ENCODE measurements around the gene DTD2. TPM values are rescaled to one million over a fixed set of nuclear protein-coding genes. Genes with fewer than 3 reads are reported as not detected.
"Not testable (repeated sequence)": the region's sequence is repeated elsewhere in the genome, so short reads cannot be mapped to it uniquely, and the experiment has no call there.

Gene DTD2
- total RNA-seq, result 10 to 100 TPM; 32.2 to 33.7 TPM

DNA sequence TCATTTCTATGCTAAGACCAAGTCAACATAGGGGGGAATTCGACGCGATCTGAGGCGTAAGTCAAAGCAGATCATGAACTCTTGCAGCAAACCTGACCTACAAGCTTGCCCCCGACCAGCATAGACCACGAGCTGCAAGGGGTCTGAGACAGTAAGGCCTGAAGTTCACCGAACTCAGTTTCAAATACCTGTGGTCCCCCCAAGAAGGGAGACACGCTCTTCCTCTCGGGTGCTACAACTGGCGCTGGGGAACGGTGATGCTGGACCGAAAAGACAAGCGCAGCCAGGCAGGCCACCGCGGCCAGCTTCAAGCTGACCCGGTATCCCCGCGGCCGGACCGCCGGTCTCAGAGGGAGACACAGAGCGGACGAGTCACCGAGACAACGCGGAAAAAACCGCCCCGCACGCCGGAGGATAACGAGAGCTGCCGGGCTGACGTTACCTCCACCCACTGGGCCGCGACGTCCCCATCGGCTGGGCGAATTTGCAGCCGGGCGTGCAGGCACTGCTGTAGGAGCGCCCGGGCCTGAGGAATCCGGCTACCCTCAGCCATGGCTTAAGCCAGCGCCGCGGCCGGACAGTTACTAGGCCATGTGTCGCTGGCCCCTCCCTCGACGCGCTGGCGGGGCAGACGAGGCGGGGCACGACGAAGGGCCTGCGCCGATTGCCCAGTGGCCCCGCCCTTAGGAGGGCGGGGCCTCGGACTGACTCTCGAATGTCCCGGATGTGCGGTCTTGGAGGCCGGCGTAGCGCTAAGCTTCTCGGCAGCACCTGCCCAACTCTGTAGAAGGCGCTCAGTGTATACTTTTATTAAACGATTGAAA is at the start of gene DTD2:
Gene DTD2, minus strand, starts transcription at position 666 of the 824 bp plus-strand sequence. Its CDS starts 113 bp downstream, at position 553.
- peak within 1 kb of the TSS; percentile 98 for H3K4me3 Mint-ChIP-seq
- H3K27me3 Mint-ChIP-seq, result no peaks in the 10 kb centered on the region

DNA sequence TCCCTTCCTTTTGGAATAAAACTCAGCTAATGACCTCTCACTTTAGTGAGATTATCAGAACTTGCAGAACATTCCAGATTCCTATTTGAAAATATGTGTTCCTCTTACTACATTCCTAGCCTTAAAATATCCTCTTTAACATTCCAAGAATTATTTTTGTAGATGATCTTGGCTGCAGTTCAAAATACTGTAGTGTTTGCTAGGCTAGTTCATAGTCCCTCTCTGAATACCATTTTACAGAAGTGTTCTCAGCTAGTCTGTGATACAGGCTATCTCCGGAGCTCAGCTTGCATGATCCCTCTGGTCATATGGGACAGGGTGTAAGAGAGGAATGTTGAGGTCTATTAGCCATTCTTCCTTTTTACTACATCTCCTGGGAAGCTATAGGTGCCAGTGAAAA is 48.1 kb upstream of the DTD2 start:
- Mint-ChIP-seq H3K27me3 (no peaks in the 10 kb centered on the region), H3K9me3 (no peaks in the 10 kb centered on the region), H3K4me3 (no peak overlapping the region), H3K4me1 (no peaks in the 10 kb centered on the region), H3K36me3 (no peaks in the 10 kb centered on the region), H3K27ac (no peak overlapping the region)
- DNase-seq, result no peak

More for the DNA sequence above, at the start of gene DTD2:
- peaks cover 7% of the 10 kb centered on the region for H3K36me3 Mint-ChIP-seq
- peak within 1 kb of the TSS; percentile 95 for H3K27ac Mint-ChIP-seq
- H3K4me1 Mint-ChIP-seq, result peaks cover 25% of the 10 kb centered on the region
- DNase-seq, result peak; percentile 90
- H3K9me3 Mint-ChIP-seq, result no peaks in the 10 kb centered on the region

DNA sequence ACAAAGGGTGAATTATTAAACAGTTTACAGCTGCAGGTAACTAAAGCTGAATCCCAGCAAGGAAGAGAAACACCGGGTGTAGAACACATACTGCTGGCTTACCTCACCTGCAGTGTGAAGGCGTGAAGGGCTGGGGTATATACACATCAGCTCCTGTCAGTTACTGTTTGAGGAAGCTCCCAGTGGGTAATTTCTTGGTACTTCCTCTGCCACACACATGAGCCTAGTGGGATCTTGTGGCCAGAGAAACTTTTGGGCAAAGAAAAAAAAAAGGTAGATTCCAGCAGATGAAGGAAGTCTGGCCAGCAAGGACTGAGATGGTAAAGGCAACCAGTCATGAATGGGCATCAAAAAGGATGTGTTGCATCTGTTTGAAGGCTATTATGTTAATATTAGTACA is 44.6 kb upstream of the DTD2 start:
- no peak overlapping the region for H3K27ac Mint-ChIP-seq
- peaks cover 5% of the 10 kb centered on the region for H3K9me3 Mint-ChIP-seq
- no peaks in the 10 kb centered on the region for H3K4me1 Mint-ChIP-seq
- no peak overlapping the region for H3K4me3 Mint-ChIP-seq
- peaks cover 4% of the 10 kb centered on the region for H3K27me3 Mint-ChIP-seq
- DNase-seq, result no peak
- no peaks in the 10 kb centered on the region for H3K36me3 Mint-ChIP-seq

DNA sequence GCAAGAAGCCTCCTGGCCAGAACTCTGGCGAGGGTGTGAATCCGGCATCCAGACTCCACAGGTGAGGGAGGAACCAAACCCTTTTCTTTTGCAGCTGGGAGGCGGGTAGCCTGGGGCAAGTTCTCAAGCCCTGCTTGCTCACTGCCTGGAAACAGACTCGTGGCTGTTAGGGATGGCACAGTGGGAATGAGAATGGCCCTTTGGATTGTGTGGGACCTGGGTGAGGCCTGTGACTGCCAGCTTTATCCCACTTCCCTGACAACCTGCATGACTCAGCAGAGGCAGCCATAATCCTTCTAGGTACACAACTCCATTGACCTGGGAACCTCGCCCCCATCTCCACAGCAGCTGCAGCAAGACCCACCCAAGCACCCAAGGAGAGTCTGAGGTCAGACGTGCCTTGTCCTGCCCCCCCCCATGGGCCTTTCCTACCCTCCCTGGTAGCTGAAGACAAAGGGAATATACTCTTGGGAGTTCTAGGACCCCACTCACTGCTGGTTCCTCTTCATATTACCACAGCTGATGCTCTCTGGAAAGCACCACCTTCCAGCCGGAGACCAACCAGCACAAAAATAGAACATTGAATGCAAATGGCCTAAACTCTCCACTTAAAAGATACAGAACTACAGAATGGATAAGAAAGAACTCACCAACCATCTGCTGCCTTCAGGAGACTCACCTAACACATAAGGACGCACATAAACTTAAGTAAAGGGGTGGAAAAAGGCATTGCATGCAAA is 35.6 kb upstream of the DTD2 start:
- Mint-ChIP-seq H3K36me3 (no peaks in the 10 kb centered on the region), H3K27me3 (peaks cover 25% of the 10 kb centered on the region), H3K9me3 (peaks cover 4% of the 10 kb centered on the region), H3K27ac (peak overlapping the region; percentile 47), H3K4me1 (no peaks in the 10 kb centered on the region), H3K4me3 (no peak overlapping the region)
- DNase-seq, result no peak

DNA sequence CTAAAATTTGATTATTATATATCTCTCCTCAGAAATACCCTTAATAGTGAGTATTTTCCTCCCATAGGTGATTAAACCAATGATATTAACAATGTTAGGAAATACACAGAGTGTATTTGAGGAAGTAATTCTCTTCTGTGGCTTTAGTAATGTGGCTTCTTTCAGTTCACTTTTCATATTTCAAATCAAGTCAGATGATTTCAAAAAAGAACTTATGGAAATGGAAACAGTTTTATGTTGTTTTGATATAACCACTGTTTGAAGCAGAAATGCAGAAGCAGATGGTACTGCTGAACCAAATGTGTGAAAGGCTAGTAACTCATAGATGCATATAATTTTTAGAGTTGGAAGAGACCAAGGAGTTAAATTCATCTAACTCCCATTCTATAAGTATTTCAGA is 32.4 kb upstream of the DTD2 start:
- Mint-ChIP-seq H3K27me3 (peaks cover 7% of the 10 kb centered on the region), H3K9me3 (no peaks in the 10 kb centered on the region), H3K27ac (no peak overlapping the region), H3K4me3 (no peak overlapping the region), H3K4me1 (no peaks in the 10 kb centered on the region), H3K36me3 (no peaks in the 10 kb centered on the region)
- no peak for DNase-seq

DNA sequence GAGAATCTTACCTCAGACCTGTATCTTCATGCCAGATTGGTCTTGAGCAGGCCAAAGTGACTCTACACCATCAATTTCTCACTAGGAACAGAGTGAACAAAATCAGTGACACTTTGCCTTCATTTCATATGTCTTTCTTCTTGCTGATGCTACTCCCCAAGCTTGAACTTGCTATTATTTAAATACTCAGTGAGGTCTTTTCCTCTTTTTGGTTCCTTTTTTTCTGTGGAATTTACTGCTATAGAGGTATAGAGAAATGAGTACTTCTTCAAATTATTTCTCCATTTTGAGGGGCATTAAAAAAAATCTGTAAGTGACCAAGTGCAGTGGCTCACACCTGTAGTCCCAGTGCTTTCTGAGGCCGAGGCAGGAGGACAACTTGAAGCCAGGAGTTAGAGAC is 30.6 kb upstream of the DTD2 start, which contains the start of gene GPR33:
Gene GPR33, minus strand, starts transcription at position 154 of the 400 bp plus-strand sequence. CDS start 4,074 bp downstream, outside the sequence.
- no peak for DNase-seq
- H3K27me3 Mint-ChIP-seq, result peaks cover 1% of the 10 kb centered on the region
- no peaks in the 10 kb centered on the region for H3K9me3 Mint-ChIP-seq
- H3K4me1 Mint-ChIP-seq, result no peaks in the 10 kb centered on the region
- no peak within 1 kb of the TSS for H3K27ac Mint-ChIP-seq
- no peaks in the 10 kb centered on the region for H3K36me3 Mint-ChIP-seq
- no peak within 1 kb of the TSS for H3K4me3 Mint-ChIP-seq

DNA sequence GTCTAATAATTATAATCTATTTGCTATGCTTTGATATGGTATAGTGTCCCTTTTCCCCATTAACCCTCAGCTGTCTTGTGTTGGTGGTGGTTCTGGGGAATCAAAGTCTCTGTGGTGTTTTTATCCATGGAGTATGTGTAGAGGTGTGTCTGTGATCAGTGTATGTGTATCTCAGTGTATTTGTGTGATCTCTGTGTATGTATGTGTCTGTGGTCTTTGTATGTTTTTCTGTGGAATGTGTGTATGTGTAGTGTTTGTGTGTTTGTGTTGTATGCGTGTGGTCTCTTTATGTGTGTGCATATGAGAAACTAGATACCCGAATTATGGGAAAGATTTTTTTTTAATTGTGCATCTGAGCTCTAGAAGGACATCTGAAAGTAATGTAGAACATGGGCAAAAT is 29.5 kb upstream of the DTD2 start:
- H3K4me1 Mint-ChIP-seq, result no peaks in the 10 kb centered on the region
- H3K4me3 Mint-ChIP-seq, result no peak overlapping the region

DNA sequence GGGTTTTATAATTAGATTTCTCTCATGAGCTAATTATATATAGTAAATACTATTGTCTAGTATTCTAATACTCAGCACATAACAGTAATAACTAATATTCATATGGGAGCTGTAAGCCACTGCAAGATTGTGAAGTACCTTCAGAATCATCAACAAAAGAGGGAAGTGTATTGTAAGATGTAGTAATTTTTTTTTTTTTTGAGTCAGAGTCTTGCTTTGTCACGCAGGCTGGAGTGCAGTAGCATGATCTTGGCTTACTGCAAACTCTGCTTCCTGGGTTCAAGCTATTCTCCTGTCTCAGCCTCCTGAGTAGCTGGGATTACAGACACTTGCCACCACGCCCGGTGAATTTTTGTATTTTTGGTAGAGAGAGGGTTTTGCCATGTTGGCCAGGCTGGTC is 27.4 kb upstream of the DTD2 start:
- H3K4me1 Mint-ChIP-seq, result no peaks in the 10 kb centered on the region
- H3K27me3 Mint-ChIP-seq, result peaks cover 7% of the 10 kb centered on the region
- DNase-seq, result no peak
- no peak overlapping the region for H3K4me3 Mint-ChIP-seq
- no peaks in the 10 kb centered on the region for H3K36me3 Mint-ChIP-seq
- no peaks in the 10 kb centered on the region for H3K9me3 Mint-ChIP-seq
- H3K27ac Mint-ChIP-seq, result no peak overlapping the region

More for the DNA sequence above, 29.5 kb upstream of the DTD2 start:
- Mint-ChIP-seq H3K9me3 (no peaks in the 10 kb centered on the region), H3K27me3 (no peaks in the 10 kb centered on the region), H3K27ac (no peak overlapping the region), H3K36me3 (no peaks in the 10 kb centered on the region)
- no peak for DNase-seq

DNA sequence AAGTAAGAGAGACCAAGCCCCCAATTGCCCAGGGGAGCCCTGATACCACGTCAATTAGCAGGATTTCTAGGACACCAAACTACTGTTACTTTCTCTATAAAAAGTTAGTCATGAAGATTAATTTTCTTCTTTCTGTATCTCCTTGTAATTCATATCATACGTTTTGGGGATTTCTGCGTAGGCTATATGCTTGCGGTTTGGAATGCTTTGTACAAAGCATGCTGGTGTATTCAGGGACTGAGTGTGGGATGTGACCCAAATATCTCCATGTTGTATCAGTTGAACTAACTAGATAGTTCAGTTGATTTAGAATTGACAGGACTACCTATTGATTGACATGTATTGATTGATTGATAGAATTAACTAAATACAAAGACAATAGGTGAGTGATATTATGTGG is 22.9 kb upstream of the DTD2 start:
- H3K4me3 Mint-ChIP-seq, result no peak overlapping the region
- peaks cover 13% of the 10 kb centered on the region for H3K27me3 Mint-ChIP-seq
- no peaks in the 10 kb centered on the region for H3K4me1 Mint-ChIP-seq
- no peak for DNase-seq
- no peak overlapping the region for H3K27ac Mint-ChIP-seq
- no peaks in the 10 kb centered on the region for H3K36me3 Mint-ChIP-seq
- no peaks in the 10 kb centered on the region for H3K9me3 Mint-ChIP-seq

DNA sequence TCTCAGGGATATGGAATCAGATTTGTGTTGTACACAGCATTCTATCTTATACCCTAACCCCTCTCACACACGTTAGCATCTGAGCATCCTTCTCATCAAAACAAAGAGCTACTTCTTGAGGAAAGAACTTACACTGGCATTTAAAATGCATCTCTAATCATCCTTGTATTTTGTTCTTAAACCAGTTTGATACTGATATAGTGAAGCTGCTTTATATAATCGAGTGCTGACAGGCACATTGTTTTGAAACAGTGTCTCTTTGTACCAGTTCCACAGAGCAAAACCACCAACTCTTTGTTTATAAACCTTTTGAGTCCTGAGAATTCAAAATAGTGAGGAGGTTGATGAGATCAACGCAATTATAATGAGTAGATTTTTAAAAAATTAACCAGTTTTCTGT is 21.7 kb upstream of the DTD2 start:
- peaks cover under 1% of the 10 kb centered on the region for H3K9me3 Mint-ChIP-seq

DNA sequence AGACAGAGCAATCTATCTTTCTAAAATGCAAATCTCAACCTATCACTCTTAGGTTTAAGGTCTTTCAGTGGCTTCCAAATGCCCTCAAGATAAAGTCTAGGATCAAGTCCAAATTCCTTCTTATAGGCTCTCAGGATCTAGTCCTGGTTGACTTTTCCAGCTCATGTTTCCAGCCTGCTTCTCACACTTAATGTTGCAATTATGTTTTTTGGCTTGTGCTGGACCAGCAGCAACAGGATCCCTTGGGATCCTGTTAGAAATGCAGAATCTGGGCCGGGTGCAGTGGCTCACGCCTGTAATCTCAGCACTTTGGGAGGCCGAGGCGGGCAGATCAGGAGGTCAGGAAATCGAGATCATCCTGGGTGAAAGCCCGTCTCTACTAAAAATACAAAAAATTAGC is 19.9 kb upstream of the DTD2 start:
- Mint-ChIP-seq H3K9me3 (peaks cover 3% of the 10 kb centered on the region), H3K4me1 (no peaks in the 10 kb centered on the region), H3K36me3 (no peaks in the 10 kb centered on the region), H3K27me3 (peaks cover 13% of the 10 kb centered on the region), H3K27ac (no peak overlapping the region), H3K4me3 (no peak overlapping the region)
- no peak for DNase-seq

More for the DNA sequence above, 21.7 kb upstream of the DTD2 start:
- no peak overlapping the region for H3K4me3 Mint-ChIP-seq
- H3K27ac Mint-ChIP-seq, result no peak overlapping the region
- DNase-seq, result no peak
- H3K27me3 Mint-ChIP-seq, result peaks cover 13% of the 10 kb centered on the region
- H3K4me1 Mint-ChIP-seq, result no peaks in the 10 kb centered on the region
- H3K36me3 Mint-ChIP-seq, result no peaks in the 10 kb centered on the region

DNA sequence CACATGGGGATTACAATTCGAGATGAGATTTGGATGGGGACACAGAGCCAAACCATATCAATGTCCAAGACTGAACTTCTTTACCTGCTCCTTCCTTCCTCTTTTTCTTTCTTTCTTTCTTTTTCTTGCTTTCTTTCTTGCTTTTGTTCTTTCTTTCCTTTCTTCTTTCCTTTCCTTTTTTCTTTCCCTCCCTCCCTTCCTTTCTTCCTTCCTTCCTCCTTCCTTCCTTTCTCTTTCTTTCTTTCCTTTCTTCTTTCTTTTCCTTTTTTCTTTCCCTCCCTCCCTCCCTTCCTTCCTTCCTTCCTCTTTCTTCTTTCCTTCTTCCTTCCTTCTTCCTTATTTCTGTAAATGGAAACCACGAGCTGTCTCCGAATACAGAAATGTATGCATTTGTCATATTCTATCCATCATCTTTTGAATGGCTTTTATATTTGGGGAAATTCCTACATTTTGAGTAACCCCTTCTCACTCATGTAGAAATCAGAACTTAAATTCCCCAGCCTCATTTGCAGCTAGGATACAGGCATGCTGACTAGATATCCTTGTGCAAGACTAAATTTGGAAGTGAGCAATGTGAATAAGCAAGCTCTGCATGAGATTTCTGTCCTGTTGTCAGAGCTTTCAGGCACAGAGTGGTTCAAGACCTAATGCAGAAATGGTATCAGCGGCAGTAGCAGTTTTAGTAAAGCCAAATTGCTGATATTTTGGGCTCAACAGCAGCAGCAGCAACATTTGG is 19.0 kb upstream of the DTD2 start:
- H3K27ac Mint-ChIP-seq, result no peak overlapping the region
- no peaks in the 10 kb centered on the region for H3K36me3 Mint-ChIP-seq
- no peak for DNase-seq
- no peak overlapping the region for H3K4me3 Mint-ChIP-seq
- H3K9me3 Mint-ChIP-seq, result peaks cover 3% of the 10 kb centered on the region
- H3K27me3 Mint-ChIP-seq, result peaks cover 13% of the 10 kb centered on the region
- no peaks in the 10 kb centered on the region for H3K4me1 Mint-ChIP-seq

DNA sequence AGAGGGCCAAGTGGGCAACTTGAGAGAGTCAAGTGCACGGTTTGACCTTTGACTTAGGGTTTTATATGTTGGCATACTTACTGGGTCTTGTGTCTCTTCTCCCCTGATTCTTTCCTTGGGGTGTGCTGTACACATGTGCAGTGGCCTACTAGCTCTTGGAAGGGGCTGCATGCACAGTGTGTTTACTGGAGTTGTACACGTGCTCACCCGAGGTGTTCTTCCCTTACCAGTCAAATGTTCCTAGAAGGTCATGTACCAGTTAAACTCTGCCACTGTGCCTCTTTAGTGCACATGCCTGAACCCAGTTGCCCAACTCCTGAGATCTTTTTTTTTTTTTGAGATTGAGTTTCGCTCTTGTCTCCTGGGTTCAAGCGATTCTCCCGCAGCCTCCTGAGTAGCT is 9.2 kb upstream of the DTD2 start:
- no peaks in the 10 kb centered on the region for H3K9me3 Mint-ChIP-seq
- no peaks in the 10 kb centered on the region for H3K27me3 Mint-ChIP-seq
- DNase-seq, result no peak
- H3K4me3 Mint-ChIP-seq, result no peak overlapping the region
- H3K36me3 Mint-ChIP-seq, result no peaks in the 10 kb centered on the region
- H3K4me1 Mint-ChIP-seq, result no peaks in the 10 kb centered on the region
- H3K27ac Mint-ChIP-seq, result no peak overlapping the region

DNA sequence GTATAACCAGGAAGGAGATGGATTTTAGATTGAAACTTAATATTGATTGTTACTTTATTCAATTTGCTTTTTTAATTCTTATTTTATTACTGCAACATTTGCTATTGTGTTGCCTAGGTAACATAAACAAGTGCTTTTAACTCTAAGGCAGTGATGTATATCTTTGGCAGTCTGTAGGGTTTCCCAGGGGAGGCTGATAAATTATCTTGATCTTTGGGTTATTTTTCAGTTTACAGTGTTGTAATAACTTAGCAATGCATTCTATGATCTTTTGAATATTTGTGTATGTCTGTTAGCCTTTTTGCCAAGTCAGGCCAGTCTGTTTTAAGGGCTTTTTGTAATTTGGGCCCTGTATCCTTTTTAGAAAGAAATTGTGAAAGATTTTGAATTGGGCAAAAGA is 7.8 kb upstream of the DTD2 start:
- no peaks in the 10 kb centered on the region for H3K9me3 Mint-ChIP-seq

DNA sequence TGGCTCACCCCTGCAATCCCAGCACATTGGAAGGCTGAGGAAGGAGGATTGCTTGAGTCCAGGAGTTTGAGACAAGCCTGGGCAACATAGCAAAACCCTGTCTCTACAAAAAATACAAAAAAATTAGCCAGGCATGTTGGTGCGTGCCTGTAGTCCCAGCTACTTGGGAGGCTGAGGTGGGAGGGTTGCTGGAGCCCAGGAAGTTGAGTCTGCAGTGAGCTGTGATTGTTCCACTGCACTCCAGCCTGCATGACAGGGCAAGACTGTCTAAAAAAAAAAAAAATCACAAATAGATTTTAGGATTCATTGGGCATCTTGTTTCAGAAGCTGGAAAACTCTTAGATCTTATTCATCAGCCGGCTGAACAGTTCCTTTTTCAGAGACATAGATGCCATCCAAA is 5.1 kb upstream of the DTD2 start:
- H3K36me3 Mint-ChIP-seq, result not testable (repeated sequence)

More for the DNA sequence above, 7.8 kb upstream of the DTD2 start:
- DNase-seq, result no peak
- no peaks in the 10 kb centered on the region for H3K27me3 Mint-ChIP-seq
- no peak overlapping the region for H3K4me3 Mint-ChIP-seq
- H3K4me1 Mint-ChIP-seq, result no peaks in the 10 kb centered on the region
- no peak overlapping the region for H3K27ac Mint-ChIP-seq
- H3K36me3 Mint-ChIP-seq, result no peaks in the 10 kb centered on the region

More for the DNA sequence above, 5.1 kb upstream of the DTD2 start:
- not testable (repeated sequence) for H3K27ac Mint-ChIP-seq, H3K4me3 Mint-ChIP-seq, H3K9me3 Mint-ChIP-seq, H3K27me3 Mint-ChIP-seq, DNase-seq
- H3K4me1 Mint-ChIP-seq, result peaks cover 11% of the 10 kb centered on the region

Measured in activated naive CD8-positive, alpha-beta T cell treated with anti-CD3 and anti-CD28 coated beads for 36 hours (primary cell).